Measurements from ENCODE around the gene PRDM15. TPM values are rescaled to one million over a fixed set of nuclear protein-coding genes. Genes with fewer than 3 reads are reported as not detected.

PRDM15 gene
- polyA plus RNA-seq, 3 donors: 0.19 to 19.0 (median 0.74) TPM

- TF ChIP-seq CTCF (IDR thresholded peaks at IDR 0.05): no peak
- H3K9me3 Mint-ChIP-seq: peaks cover 0 to 2% (median 0%) of the 10 kb centered on the region in 7 donors
- no peaks in the 10 kb centered on the region for H4K20me1 ChIP-seq (ENCODE audit: insufficient read depth, low read length)
- peaks cover 0 to 3% (median 2%) of the 10 kb centered on the region in 3 donors for H3K27me3 Mint-ChIP-seq (ENCODE audit: low read depth in 3 of 3)
- DNase-seq: peak; percentile 27 to 33 (median 27)
- intact Hi-C loops (cut with micrococcal nuclease): loop anchor here (5.0 kb wide), 2 partner anchors 44 to 54 kb away; no protein-coding TSS in a partner anchor
- no peaks in the 10 kb centered on the region for H3K27me3 ChIP-seq (ENCODE audit: control insufficient read depth in 2 of 2, insufficient read depth in 2 of 2, low read length in 2 of 2)
- H3K4me3 ChIP-seq (replicated peaks in 1 of 3; ENCODE audit: low read depth in 2 of 3, low read length in 3 of 3): peak overlapping the region; percentile 60 to 80 (median 64)
- no peaks in the 10 kb centered on the region for H3K9me3 ChIP-seq (replicated peaks in 1 of 2; ENCODE audit: control insufficient read depth in 1 of 2, insufficient read depth in 1 of 2, low read length in 2 of 2)
- peaks cover 6 to 9% of the 10 kb centered on the region in 2 donors for H3K36me3 Mint-ChIP-seq
- peaks cover 19 to 25% of the 10 kb centered on the region in 2 donors for H3K4me1 ChIP-seq (ENCODE audit: control insufficient read depth in 1 of 2, insufficient read depth in 2 of 2, low read length in 2 of 2)
- H3K4me2 ChIP-seq (replicated peaks; ENCODE audit: extremely low read depth, low read length, poor library complexity, severe bottlenecking): peak overlapping the region; percentile 99
- H3K9ac ChIP-seq (ENCODE audit: insufficient read depth, low read length, poor library complexity, severe bottlenecking): peak overlapping the region; percentile 66
- WGBS (ENCODE audit: insufficient coverage): under 1% methylated on average over 40 of the region's 48 CpGs
- H3K4me1 Mint-ChIP-seq: peaks cover 25% of the 10 kb centered on the region
- peak overlapping the region; percentile 80 to 89 for H3K4me3 Mint-ChIP-seq
- peak overlapping the region; percentile 89 for H2AFZ ChIP-seq (ENCODE audit: insufficient read depth, low read depth, low read length, poor library complexity, severe bottlenecking)
- H3K79me2 ChIP-seq (ENCODE audit: insufficient read depth, low read length): peaks cover 18% of the 10 kb centered on the region
- H3K36me3 ChIP-seq (replicated peaks in 1 of 2; ENCODE audit: control insufficient read depth in 1 of 2, insufficient read depth in 2 of 2, low read length in 2 of 2): peaks cover 0 to 3% of the 10 kb centered on the region in 2 donors
- H3K27ac ChIP-seq (ENCODE audit: low read depth in 1 of 2, low read length in 2 of 2): peak overlapping the region in 1 of 2 donors; percentile 59
- H3K27ac Mint-ChIP-seq: peak overlapping the region in 5 of 7 donors; percentile 13 to 82 (median 73)
Observed at GRCh38 chr21:41877901-41878830, 978 bp downstream of the PRDM15 start.

GRCh38 chr21:41876928-41877652 lies 2.1 kb downstream of the PRDM15 start:
- peaks cover 25% of the 10 kb centered on the region for H3K4me1 Mint-ChIP-seq
- no peak overlapping the region for H3K27ac ChIP-seq (ENCODE audit: low read depth in 1 of 2, low read length in 2 of 2)
- peak overlapping the region in 1 of 2 donors; percentile 80 for H3K4me3 Mint-ChIP-seq
- no peak for DNase-seq
- peak overlapping the region in 3 of 7 donors; percentile 0 to 40 (median 4) for H3K27ac Mint-ChIP-seq
- H3K4me2 ChIP-seq (replicated peaks; ENCODE audit: extremely low read depth, low read length, poor library complexity, severe bottlenecking): peak overlapping the region; percentile 99
- peaks cover 18% of the 10 kb centered on the region for H3K79me2 ChIP-seq (ENCODE audit: insufficient read depth, low read length)
- H3K36me3 Mint-ChIP-seq: peaks cover 11 to 13% of the 10 kb centered on the region in 2 donors
- no peaks in the 10 kb centered on the region for H3K27me3 ChIP-seq (ENCODE audit: control insufficient read depth in 2 of 2, insufficient read depth in 2 of 2, low read length in 2 of 2)
- peaks cover 19 to 25% of the 10 kb centered on the region in 2 donors for H3K4me1 ChIP-seq (ENCODE audit: control insufficient read depth in 1 of 2, insufficient read depth in 2 of 2, low read length in 2 of 2)
- H2AFZ ChIP-seq (ENCODE audit: insufficient read depth, low read depth, low read length, poor library complexity, severe bottlenecking): no peak overlapping the region
- WGBS (ENCODE audit: insufficient coverage): 94% methylated on average over 6 of the region's 11 CpGs
- peaks cover 0 to 2% (median 0%) of the 10 kb centered on the region in 7 donors for H3K9me3 Mint-ChIP-seq
- no peak for TF ChIP-seq CTCF (IDR thresholded peaks at IDR 0.05)
- no peak overlapping the region for H3K4me3 ChIP-seq (replicated peaks in 1 of 3; ENCODE audit: low read depth in 2 of 3, low read length in 3 of 3)
- H3K27me3 Mint-ChIP-seq (ENCODE audit: low read depth in 3 of 3): peaks cover 0 to 3% (median 0%) of the 10 kb centered on the region in 3 donors
- peaks cover 0 to 7% of the 10 kb centered on the region in 2 donors for H3K36me3 ChIP-seq (replicated peaks in 1 of 2; ENCODE audit: control insufficient read depth in 1 of 2, insufficient read depth in 2 of 2, low read length in 2 of 2)
- H3K9ac ChIP-seq (ENCODE audit: insufficient read depth, low read length, poor library complexity, severe bottlenecking): no peak overlapping the region
- intact Hi-C loops (cut with micrococcal nuclease): loop anchor here (5.0 kb wide), 2 partner anchors 45 to 55 kb away; no protein-coding TSS in a partner anchor
- H3K9me3 ChIP-seq (replicated peaks in 1 of 2; ENCODE audit: control insufficient read depth in 1 of 2, insufficient read depth in 1 of 2, low read length in 2 of 2): no peaks in the 10 kb centered on the region
- no peaks in the 10 kb centered on the region for H4K20me1 ChIP-seq (ENCODE audit: insufficient read depth, low read length)
